ENCODE measurements around the gene CACYBP. TPM values are rescaled to one million over a fixed set of nuclear protein-coding genes. Genes with fewer than 3 reads are reported as not detected.

The CACYBP gene
- total RNA-seq (2014; rRNA removed) (342 and 498 TPM in 2 replicates), Bru-seq, nascent RNA (percentile 70 among the genes with signal in this experiment), BruChase-seq, experiment 1, labeled RNA remaining after a 6-hour chase (percentile 89 among the genes with signal in this experiment), BruChase-seq, experiment 2, labeled RNA remaining after a 2-hour chase (percentile 70 among the genes with signal in this experiment)
- long read RNA-seq, transcript CACYBP-201 (6 exons, 2,766 nt) = major isoform, 83 of 102 reads
- long read RNA-seq, partial matches to known transcripts = 3 of 102 reads
- long read RNA-seq, other reads (novel, unspliced or antisense) = 15 of 102 reads

DNA sequence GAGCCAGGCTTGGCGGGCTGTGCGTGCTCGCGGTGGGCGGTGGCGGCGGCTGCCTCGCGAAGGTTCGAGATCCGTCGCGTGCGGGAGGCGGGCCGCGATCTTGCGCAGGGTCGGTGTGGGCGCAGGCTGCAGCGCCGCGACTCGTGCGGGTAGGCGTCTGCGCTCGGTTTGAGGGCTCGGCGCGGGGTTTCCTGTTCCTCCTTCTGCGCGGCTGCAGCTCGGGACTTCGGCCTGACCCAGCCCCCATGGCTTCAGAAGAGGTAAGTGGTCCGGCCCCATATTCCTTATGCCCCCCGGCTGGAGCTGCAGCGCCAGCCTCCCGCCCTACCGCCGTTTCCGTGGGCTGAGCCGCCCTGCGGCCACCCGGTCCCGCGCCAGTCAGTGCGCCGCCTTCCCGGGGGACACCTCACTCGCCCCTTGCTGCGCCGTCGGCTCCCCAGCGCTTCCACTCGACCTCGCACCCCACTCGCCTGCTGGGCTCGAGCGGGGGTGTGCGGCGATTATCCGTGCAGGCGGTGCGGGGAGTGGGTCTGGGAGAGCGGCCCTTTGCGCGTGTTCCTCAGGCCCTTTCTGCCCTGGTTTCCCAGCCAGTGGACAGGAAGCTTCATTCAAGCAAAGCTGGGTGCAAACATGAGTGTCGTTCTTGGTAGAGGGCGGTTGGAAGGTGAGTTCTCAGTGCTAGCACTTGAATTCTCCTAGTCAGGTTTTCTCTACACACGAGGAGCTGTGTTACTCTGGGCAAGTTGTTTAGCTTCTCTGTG, at the start of gene CACYBP:
CACYBP (plus strand) TSS at position 12 of the 761 bp plus-strand sequence; CDS start at position 246, 234 bp downstream.
- no peaks in the 10 kb centered on the region for H3K27me3 ChIP-seq (ENCODE audit: low read length)
- peak within 1 kb of the TSS; percentile 94 for H3K27ac ChIP-seq (ENCODE audit: low read length)
- H3K9me3 ChIP-seq (ENCODE audit: low read length) = no peaks in the 10 kb centered on the region
- intact Hi-C loops (cut with micrococcal nuclease) = loop anchor here (1.0 to 5.0 kb wide), 3 partner anchors 23 to 228 kb away; partner anchors contain the start of gene MRPS14
- ChIA-PET CTCF (no interaction called here), POLR2A (ENCODE audit: unreplicated experiment) (interaction anchor here (0.6 kb wide), 1 partner anchor 1008 kb away, joined by 3 read pairs; no protein-coding TSS in a partner anchor)
- DNase-seq (no peak), ATAC-seq (peak; percentile 5)
- H2AFZ ChIP-seq (ENCODE audit: low read length) = peak within 1 kb of the TSS; percentile 83
- peak within 1 kb of the TSS; percentile 93 for H3K4me2 ChIP-seq (ENCODE audit: low read length)
- TF ChIP-seq EZH2phosphoT487 (IDR thresholded peaks at IDR 0.05; ENCODE audit: borderline replicate concordance, low read length) (no peak), CTCF (conservative IDR thresholded peaks at IDR 0.05; ENCODE audit: low read depth, low read length) (no peak), EZH2 (IDR thresholded peaks at IDR 0.05; ENCODE audit: low read length, unreplicated experiment) (no peak)
- no peaks in the 10 kb centered on the region for H3F3A ChIP-seq (ENCODE audit: low read length, unreplicated experiment)
- H3K4me1 ChIP-seq (ENCODE audit: insufficient read depth, low read length) = peaks cover 41% of the 10 kb centered on the region
- no TSS peak for BruUV-seq (replicated peaks)
- peaks cover 57% of the 10 kb centered on the region for H3K79me2 ChIP-seq (ENCODE audit: low read length)
- peak within 1 kb of the TSS; percentile 82 for H3K4me3 ChIP-seq (ENCODE audit: low read length)
- H3K9ac ChIP-seq (ENCODE audit: low read length) = peak within 1 kb of the TSS; percentile 95
- peaks cover 28% of the 10 kb centered on the region for H4K20me1 ChIP-seq (ENCODE audit: low read length)
- no peaks in the 10 kb centered on the region for H3K9me2 ChIP-seq (replicated peaks; ENCODE audit: low read length)
- peaks cover 1% of the 10 kb centered on the region; the same call in 1 of the 2 replicates for H3K36me3 ChIP-seq (ENCODE audit: low read depth, low read length)

DNA sequence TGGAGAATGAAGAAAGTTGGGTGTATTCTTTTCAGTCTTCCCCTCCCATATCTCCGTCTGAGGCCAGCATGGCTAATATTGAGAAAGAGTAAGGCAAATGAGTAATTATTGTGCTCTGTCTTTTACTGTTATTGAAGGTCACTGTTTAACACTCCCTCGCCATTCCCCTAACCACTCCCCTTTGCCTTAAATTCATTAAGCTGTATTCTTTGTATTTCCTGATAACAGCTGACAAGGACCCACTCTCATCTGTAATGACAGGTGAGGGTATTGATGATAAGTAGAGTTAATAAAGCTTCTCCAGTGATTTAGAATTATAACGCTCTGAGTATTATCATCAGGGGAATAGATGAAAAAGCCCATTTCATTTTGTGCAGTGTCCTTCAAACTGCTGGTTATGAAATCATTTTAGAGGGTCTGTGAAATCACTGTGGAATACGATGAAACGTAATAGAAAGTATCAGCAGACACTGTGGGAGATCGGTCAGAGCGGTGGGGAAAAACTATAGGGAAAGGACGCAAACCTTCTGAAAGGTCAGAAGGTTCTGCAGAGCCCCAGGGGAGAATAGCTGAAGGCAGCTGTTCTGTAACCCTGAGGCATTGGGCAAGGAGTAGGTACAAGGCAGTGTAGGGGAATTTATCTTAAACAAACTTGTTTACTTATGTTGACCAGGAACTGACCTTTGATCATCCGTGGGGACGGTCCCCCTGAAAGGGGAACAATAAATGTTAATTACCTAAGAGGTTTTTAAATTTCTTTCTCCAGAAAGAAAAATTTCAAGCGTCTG, 46.3 kb upstream of the CACYBP start:
- H3K9ac ChIP-seq (ENCODE audit: low read length) = no peak overlapping the region
- intact Hi-C loops (cut with micrococcal nuclease) = no loop called here
- no peaks in the 10 kb centered on the region for H3K27me3 ChIP-seq (ENCODE audit: low read length)
- DNase-seq (no peak), ATAC-seq (no peak)
- H3K4me3 ChIP-seq (ENCODE audit: low read length) = no peak overlapping the region
- H3K36me3 ChIP-seq (ENCODE audit: low read depth, low read length) = no peaks in the 10 kb centered on the region
- no peaks in the 10 kb centered on the region for H3F3A ChIP-seq (ENCODE audit: low read length, unreplicated experiment)
- no peaks in the 10 kb centered on the region for H4K20me1 ChIP-seq (ENCODE audit: low read length)
- no peak overlapping the region for H3K4me2 ChIP-seq (ENCODE audit: low read length)
- no peaks in the 10 kb centered on the region for H3K9me3 ChIP-seq (ENCODE audit: low read length)
- no peak overlapping the region for H2AFZ ChIP-seq (ENCODE audit: low read length)
- no peaks in the 10 kb centered on the region for H3K4me1 ChIP-seq (ENCODE audit: insufficient read depth, low read length)
- no peaks in the 10 kb centered on the region for H3K9me2 ChIP-seq (replicated peaks; ENCODE audit: low read length)
- no TSS peak for BruUV-seq (replicated peaks)
- no peak for TF ChIP-seq EZH2phosphoT487 (IDR thresholded peaks at IDR 0.05; ENCODE audit: borderline replicate concordance, low read length)
- no peak for TF ChIP-seq CTCF (conservative IDR thresholded peaks at IDR 0.05; ENCODE audit: low read depth, low read length)
- TF ChIP-seq EZH2 (IDR thresholded peaks at IDR 0.05; ENCODE audit: low read length, unreplicated experiment) = no peak
- POLR2A ChIA-PET (ENCODE audit: unreplicated experiment) = no interaction called here
- no peak overlapping the region for H3K27ac ChIP-seq (ENCODE audit: low read length)
- no peaks in the 10 kb centered on the region for H3K79me2 ChIP-seq (ENCODE audit: low read length)
- CTCF ChIA-PET = no interaction called here

All from PC-3 (cell line).